Lower lobe of right lung (tissue), 2 donors: ENCODE results near the gene BAHCC1. TPM values are rescaled to one million over a fixed set of nuclear protein-coding genes. Genes with fewer than 3 reads are reported as not detected.

Experiments
- ATAC-seq, 2 donors: fragments of 200-7000 bp; cut with Tn5 transposase; one replicate each; pipeline ENCODE4 v1.9.1; 2020 to 2022; ENCODE audit warnings: mild to moderate bottlenecking in 2 of 2, moderate library complexity in 2 of 2
- DNase-seq: peaks from one replicate; pipeline ENCODE4 v3.0.0-alpha.2; 2020
- H3K27ac ChIP-seq: fragments of 200-600 bp; one replicate; pipeline ENCODE4 v1.8.0; 2022
- H3K27me3 ChIP-seq: fragments of 200-600 bp; one replicate; pipeline ENCODE4 v1.8.0; 2022; ENCODE audit warnings: low read depth
- H3K36me3 ChIP-seq: fragments of 200-600 bp; one replicate; pipeline ENCODE4 v1.8.0; 2022; ENCODE audit warnings: mild to moderate bottlenecking
- H3K4me1 ChIP-seq: fragments of 200-600 bp; one replicate; pipeline ENCODE4 v1.8.0; 2022
- H3K4me3 ChIP-seq: fragments of 200-600 bp; one replicate; pipeline ENCODE4 v1.8.0; 2022; ENCODE audit warnings: mild to moderate bottlenecking
- H3K9me3 ChIP-seq: fragments of 200-600 bp; one replicate; pipeline ENCODE4 v1.8.0; 2022
- intact Hi-C: fragments of 100-400 bp; cut with DNase I; formaldehyde crosslinking; loops from one replicate; pipeline ENCODE4 v1.11.0; 2022
- total RNA-seq: library from RNA; stranded (reverse); fragmentation: NEBNext Ultra II Directional; extraction: Animal tissue kit (Norgen Biotek cat#: 25700); gene quantifications from one replicate; pipeline ENCODE4 v1.2.1, GENCODE V29; 2021
- TF ChIP-seq, protein P1 (sequence below): fragments of 200-600 bp; IDR thresholded peaks from one replicate; pipeline ENCODE4 v1.8.0; 2022; ENCODE audit warnings: antibody characterized with exemption, mild to moderate bottlenecking
- donor health status: DM: no; HTN: yes; CAD: no; lungs with severe emphysema.

The BAHCC1 gene
- total RNA-seq, 1 donor from 2014 or later: 19.9 TPM

GRCh38 chr17:81465910-81466309, 70.7 kb downstream of the BAHCC1 start:
- no peaks in the 10 kb centered on the region for H3K9me3 ChIP-seq
- no peak overlapping the region for H3K27ac ChIP-seq
- TF ChIP-seq, protein P1, sequence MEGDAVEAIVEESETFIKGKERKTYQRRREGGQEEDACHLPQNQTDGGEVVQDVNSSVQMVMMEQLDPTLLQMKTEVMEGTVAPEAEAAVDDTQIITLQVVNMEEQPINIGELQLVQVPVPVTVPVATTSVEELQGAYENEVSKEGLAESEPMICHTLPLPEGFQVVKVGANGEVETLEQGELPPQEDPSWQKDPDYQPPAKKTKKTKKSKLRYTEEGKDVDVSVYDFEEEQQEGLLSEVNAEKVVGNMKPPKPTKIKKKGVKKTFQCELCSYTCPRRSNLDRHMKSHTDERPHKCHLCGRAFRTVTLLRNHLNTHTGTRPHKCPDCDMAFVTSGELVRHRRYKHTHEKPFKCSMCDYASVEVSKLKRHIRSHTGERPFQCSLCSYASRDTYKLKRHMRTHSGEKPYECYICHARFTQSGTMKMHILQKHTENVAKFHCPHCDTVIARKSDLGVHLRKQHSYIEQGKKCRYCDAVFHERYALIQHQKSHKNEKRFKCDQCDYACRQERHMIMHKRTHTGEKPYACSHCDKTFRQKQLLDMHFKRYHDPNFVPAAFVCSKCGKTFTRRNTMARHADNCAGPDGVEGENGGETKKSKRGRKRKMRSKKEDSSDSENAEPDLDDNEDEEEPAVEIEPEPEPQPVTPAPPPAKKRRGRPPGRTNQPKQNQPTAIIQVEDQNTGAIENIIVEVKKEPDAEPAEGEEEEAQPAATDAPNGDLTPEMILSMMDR: no peak
- DNase-seq (no peak), ATAC-seq (no peak)
- intact Hi-C loops: no loop called here
- no peaks in the 10 kb centered on the region for H3K27me3 ChIP-seq
- H3K4me1 ChIP-seq: no peaks in the 10 kb centered on the region
- no peak overlapping the region for H3K4me3 ChIP-seq
- peaks cover 27% of the 10 kb centered on the region for H3K36me3 ChIP-seq

DNA sequence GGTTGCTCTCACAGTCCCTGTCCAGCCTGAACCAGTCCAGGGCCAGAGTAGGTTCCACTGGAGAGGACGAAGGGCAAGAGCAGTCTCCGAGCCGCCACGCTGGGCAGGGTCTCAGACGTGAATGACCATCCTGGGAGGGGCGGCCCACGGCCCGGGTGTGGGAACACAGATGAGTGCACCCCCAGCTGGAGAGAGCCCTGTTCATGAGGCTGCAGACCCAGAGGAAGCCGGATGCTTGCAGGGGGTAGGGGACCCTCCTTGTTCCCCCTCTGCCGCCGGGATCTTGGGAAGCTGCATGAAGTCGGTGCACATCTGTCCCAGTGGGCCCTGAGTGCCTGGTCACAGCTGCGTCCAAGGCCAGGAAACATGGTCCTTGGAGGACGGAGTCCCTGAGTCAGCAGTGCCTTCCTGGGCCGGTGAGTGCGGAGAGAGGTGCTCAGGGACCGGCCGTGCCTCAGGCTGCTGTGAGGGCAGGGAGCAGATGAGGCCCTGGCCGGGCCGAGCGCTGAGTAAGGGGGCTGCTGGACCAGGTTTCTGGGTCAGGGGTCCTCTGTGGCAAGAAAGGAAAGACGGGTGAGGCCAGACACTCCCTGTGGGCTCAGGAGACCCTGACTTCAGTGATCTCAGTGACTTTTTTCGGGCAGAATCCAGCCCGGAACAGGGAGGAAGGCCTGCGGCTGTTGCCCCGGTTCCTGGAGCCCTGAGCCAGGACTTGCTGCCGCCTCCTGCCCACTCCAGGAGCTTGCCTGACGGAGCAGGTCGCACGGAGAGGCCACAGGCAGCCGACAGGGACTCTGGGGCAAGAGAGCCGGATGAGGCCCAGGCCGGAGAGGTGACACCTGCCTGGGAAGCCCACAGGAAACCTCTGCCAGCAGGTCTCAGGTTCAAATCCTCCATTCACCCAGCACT, 71.6 kb downstream of the BAHCC1 start:
- intact Hi-C loops: no loop called here
- no peaks in the 10 kb centered on the region for H3K9me3 ChIP-seq
- no peak overlapping the region for H3K27ac ChIP-seq
- no peaks in the 10 kb centered on the region for H3K27me3 ChIP-seq
- no peaks in the 10 kb centered on the region for H3K4me1 ChIP-seq
- H3K36me3 ChIP-seq: peaks cover 21% of the 10 kb centered on the region
- ATAC-seq (no peak), DNase-seq (no peak)
- TF ChIP-seq, protein P1: no peak
- no peak overlapping the region for H3K4me3 ChIP-seq

DNA sequence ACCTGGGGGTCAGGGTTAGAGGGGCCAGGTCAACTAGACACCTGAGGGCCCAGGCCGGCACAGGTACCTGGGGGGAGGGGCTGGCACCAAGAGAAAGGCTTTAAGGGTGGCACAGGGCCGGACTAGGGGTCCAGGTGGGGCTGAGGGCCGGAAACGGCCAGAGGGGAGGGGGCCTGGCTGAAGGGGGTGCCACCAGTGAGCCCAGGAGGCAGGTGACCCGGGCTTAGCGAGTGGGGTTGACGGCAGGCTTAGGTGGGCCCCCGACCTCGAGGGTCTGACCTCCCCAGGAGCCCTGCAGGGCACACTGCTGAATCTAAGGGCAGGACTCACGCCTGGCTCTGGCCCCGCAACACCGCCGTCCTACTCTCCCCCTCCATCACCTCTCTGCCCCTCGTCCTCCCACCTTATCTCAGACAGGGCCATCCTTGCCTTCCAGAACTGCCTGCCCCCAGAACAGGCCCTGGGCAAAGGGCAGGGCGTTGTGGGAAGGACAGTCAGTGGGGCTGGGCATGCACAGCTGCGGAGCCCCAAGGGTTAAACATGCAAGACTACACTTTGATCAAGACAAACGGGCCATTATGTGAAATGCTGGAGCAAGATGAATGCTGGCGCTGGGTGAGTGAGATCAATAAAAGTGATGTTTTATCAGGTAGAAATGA, 73.0 kb downstream of the BAHCC1 start:
- TF ChIP-seq, protein P1: no peak
- H3K27me3 ChIP-seq: no peaks in the 10 kb centered on the region
- H3K4me3 ChIP-seq: no peak overlapping the region
- no peaks in the 10 kb centered on the region for H3K4me1 ChIP-seq
- ATAC-seq (no peak), DNase-seq (no peak)
- intact Hi-C loops: no loop called here
- no peaks in the 10 kb centered on the region for H3K9me3 ChIP-seq
- peaks cover 7% of the 10 kb centered on the region for H3K36me3 ChIP-seq
- H3K27ac ChIP-seq: no peak overlapping the region

GRCh38 chr17:81468770-81469121, 73.5 kb downstream of the BAHCC1 start:
- Histone ChIP-seq H3K27ac (no peak overlapping the region), H3K4me1 (no peaks in the 10 kb centered on the region), H3K36me3 (peaks cover 2% of the 10 kb centered on the region), H3K4me3 (no peak overlapping the region), H3K9me3 (no peaks in the 10 kb centered on the region), H3K27me3 (no peaks in the 10 kb centered on the region)
- DNase-seq (no peak), ATAC-seq (no peak)
- TF ChIP-seq, protein P1: no peak
- intact Hi-C loops: no loop called here

- Histone ChIP-seq H3K27ac (no peak overlapping the region), H3K9me3 (no peaks in the 10 kb centered on the region), H3K4me3 (no peak overlapping the region), H3K4me1 (no peaks in the 10 kb centered on the region), H3K27me3 (no peaks in the 10 kb centered on the region), H3K36me3 (no peaks in the 10 kb centered on the region)
- no peak for DNase-seq
- ATAC-seq: no peak
- TF ChIP-seq, protein P1: no peak
- intact Hi-C loops: no loop called here
These were observed 74.0 kb downstream of the BAHCC1 start for GRCh38 chr17:81469266-81469665.
